Stimulated activated CD8-positive, alpha-beta memory T cell treated with anti-CD3 and anti-CD28 coated beads, Interleukin-4, amount 100 ng/mL, for 1 hour (primary cell): Measurements from ENCODE around the gene HBP1.
"Not testable (repeated sequence)": the region's sequence is repeated elsewhere in the genome, so short reads cannot be mapped to it uniquely, and the experiment has no call there.

Source experiments
- DNase-seq, 2 donors: peaks; one replicate each; pipeline ENCODE4 v3.0.0-alpha.2; 2020; ENCODE audit warnings: low read depth in 2 of 2, low spot score in 1 of 2

The HBP1 gene

DNA sequence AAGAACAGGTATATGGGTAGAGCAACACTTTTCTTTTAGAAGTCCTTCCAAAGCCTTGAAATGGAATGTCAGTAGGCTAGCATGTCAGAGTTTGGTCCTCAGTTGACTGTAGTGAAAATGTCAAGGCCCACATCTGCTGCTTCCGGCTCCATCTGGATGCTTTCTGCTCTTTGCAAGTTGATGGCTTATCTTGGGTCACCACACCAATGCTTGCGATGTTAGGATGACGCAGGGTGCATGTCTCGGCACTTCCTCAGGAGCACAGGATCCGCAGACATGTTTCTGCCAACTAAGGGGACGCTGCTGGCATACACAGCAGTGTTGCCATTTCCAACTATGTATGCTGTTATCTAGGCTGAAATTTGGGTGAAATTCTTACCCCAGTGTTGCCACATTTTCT, 14.0 kb upstream of the HBP1 start:
- DNase-seq = no peak

DNA sequence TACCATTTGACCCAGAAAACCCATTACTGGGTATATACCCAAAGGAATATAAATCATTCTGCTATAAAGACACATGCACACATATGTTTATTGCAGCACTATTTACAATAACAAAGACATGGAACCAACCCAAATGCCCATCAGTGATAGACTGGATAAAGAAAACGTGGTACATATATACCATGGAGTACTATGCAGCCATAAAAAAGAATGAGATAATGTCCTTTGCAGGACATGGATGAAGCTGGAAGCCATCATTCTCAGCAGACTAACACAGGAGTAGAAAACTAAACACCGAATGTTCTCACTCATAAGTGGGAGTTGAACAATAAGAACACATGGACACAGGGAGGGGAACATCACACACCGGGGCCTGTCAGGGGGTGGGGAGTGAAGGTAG, 13.1 kb upstream of the HBP1 start:
- DNase-seq = not testable (repeated sequence)

DNA sequence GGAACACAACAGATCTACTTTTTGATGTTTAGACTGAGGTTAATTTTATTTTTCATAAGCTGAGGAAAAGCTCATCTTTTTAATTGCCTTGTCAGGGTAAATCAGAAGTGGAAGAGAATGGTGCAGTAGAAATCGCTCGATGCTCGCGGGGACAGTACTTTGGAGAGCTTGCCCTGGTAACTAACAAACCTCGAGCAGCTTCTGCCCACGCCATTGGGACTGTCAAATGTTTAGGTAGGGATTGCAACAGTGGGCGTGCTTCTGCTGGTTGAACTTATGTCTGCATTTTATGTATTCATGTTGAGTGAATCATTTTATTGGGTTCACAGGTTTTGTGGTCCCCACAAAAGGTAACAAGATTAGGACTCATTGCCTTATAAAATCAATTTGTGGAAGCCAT, 11.7 kb upstream of the HBP1 start:
- DNase-seq = no peak

DNA sequence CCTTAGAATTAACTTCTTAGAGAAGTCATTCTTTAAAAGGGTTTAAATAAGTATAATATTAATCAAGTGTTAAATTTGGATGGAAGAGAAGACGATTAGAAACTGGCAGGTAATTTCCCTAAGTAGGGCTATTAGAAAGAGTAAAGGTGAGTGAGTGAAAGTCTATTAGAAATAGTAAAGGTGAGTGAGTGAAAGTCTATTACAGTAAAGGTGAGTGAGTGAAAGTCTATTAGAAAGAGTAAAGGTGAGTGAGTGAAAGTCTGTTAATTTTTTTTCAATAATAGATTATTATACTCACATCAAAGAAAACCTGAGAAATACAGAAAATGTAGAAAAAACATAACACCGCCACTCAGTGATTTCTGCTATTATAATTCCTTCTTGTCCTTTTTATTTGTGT, 10.8 kb upstream of the HBP1 start:
- DNase-seq = no peak

DNA sequence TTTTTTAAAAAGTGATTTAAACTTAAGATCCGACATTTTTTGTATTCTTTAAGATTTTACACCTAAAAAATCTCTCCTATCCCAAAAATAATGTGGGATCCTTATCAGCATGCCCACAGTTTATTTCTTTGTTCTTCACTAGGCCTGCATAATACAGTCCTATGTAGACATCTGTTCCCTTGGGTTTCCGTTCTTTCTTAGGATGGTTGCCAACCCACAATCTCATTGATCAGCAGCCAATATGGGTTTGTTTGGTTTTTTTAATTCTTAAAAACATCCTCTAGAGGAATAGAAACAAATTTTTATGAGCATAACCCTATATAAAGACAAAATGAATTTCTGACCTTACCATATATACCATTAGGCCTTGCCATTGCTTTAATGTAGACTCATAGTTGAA, 8.4 kb upstream of the HBP1 start:
- no peak for DNase-seq

DNA sequence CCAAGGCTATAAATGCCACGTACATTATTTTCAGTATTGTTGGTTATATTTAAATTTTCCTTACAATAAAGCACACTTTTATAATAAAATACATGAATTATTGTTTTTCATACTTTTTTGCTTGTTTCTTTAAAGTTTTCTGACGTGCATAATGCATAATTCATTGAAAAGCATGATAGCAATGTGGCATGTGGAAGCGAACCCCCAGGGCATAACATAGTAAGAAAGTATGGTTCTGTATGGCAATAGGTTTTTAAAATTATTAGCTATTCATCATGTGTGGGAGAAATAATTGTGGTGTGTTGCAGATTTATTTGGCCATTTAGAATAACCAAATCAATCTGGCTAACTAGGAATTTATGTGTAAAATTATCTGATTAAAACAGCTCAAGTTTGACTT, 7.4 kb upstream of the HBP1 start:
- DNase-seq = no peak

DNA sequence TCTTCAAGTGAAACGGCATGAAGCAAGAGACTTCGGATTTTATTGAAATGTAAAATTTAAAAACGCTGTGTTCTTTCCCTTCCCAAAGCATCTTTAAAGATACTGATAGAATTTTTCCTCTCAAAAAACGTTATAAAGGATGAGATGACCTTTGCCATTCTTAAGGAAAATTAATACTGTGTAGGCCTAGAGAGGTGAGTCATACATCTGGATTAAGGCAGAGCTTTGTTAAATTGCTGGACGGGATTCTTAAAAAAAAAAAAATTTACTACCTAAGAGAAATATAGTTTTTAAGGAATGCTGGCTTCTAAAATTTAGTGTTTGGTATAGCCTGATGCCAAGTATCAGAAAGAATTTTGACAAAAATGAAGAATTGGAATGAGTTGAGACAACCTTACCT, 6.3 kb upstream of the HBP1 start:
- no peak for DNase-seq

DNA sequence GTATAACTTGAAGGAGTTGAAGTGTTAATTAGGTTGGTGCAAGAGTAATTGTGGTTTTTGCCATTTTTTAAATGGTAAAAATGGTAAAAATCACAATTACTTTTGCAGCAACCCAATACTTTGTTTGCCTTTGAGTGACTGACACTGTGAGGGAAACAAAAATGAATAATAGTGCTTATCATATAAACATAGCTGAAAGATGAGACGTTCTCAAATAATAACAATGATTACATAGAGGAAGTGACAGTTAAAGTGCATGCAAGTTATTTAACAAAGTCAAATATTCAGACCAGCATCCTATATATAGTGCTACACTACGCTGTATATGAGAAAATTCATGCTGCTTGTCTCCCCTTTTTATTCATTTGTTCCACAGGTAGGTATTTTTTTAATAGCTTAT, 4.7 kb upstream of the HBP1 start:
- DNase-seq = no peak

DNA sequence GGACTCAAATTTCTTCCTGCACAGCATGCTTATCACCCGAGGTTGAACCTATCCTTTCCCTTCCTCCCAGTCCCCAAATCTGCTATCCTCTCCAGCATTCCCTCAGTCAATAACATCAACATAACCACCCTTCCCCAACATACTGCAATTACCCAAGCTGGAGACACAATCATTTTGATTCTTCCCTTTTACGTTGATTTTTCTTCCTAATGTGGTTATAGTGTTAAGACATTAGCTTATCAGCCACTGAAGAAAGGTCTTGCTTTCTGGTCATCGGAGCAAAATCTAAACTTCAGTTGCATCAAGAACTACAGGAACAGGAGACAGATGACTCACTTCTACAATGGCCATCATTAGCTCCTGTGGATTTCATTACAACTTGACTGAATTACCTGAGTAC, 3.5 kb upstream of the HBP1 start:
- no peak for DNase-seq

DNA sequence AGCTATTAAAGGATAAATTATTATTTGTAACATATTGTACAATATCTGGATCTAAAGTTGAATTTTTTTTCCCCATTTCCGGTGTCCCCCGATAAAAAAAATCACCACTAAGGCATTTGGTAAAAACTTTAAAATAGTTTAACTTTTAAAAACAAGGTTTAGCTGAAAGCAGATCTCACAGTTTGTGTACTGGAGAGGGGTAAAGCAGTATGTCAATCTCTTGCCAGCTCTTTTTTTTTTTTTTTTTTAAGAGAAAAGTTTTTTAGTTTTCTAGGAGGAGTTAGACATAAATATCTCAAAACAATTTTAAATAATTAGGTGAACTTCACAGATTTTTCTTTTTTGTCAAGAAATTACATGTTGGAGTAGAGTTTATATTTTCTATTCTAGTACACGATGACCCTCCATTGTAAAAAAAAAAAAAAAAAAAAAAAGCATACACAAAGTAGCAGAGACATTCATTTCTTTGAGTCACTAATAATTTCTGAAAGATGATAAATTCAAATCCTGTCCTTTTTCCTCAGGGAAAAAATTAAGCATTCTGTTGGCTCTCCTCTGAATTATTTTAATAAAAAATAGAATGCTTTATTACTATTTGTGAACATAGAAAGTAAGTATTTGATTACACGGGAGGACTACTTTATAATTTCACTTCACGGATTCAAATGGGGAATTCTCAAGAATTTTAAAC, 1.9 kb upstream of the HBP1 start:
- no peak for DNase-seq

DNA sequence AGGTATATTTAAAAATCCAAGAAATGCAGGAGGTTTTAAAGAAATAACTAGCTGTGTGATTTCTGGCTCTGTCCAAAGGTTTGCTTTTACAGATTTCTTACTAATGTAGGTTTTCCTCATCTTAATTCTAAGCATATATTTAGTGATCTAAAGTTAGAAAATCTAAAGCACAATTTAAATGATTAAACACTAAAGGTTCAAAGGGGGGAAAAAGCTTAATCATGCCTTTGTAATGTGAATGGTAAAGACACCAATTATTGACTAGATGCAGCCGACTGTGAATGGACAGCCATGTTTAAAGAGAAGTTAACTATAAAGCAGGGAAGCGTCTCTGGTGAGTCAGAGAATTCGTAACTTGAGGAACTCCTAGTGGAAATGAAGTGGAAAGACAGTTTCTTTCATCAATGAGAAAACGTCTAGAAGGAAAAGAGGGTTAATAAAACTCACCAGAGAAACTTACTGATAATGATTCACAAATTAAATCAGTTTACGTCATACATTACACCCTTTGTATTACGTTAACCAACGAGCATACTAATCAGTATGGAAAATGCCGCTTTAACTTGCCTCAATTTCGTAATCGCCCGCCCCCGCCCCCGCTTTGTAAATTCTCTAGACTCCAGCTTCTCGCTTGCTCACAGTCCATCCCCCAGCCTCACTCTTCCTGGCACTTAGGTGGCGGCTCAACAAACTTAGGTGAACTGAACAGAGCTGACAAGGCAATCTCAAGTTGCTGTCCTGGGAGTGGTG, 1.1 kb upstream of the HBP1 start:
- no peak for DNase-seq

DNA sequence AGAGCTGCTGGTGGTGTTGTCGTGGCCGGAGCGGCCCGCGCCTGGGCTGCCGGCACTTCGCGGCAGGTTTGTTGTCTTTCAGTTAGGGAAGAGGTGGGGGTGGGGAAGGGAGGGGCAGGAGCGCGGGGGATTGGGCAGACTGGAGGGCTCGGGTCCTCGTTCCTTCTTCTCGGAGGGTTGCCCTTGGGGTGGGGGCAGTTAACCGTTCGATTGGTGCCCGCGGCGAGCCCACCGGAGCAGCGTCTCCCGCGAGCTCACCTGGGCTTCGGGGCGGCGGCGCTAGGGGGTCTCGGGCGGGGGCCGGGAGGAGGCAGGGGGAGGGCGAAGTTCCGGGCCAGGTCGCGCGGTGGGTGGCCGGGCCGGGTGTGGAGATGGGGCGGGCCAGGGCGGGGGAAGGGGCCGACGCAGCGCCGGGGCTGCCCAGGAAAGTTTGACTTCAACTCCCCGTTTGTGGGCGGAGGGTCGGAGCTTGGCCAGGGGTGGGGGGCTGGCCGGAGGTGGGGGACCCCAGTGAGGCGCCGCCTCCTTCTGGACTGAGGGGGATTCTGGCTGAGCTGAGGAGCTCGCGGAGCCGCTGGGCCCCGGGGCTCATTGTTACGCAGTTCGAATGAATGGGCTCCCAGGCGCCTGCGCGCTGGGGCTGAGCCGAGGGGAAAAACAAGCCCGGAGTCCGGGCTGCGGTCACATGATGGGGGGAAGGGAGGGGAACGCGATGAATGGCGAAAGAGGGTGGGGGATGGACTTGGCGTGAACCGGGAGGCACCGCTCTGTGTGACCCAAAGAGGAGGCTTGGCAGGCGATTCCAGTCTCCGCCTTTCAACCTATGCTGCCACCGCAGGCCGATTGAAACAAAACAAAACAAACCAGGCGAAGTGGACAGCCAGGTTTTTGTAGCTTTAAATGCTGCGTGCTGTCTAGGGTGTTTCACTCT, 582 bp downstream of the HBP1 start:
- DNase-seq = peak; percentile 54 to 70

DNA sequence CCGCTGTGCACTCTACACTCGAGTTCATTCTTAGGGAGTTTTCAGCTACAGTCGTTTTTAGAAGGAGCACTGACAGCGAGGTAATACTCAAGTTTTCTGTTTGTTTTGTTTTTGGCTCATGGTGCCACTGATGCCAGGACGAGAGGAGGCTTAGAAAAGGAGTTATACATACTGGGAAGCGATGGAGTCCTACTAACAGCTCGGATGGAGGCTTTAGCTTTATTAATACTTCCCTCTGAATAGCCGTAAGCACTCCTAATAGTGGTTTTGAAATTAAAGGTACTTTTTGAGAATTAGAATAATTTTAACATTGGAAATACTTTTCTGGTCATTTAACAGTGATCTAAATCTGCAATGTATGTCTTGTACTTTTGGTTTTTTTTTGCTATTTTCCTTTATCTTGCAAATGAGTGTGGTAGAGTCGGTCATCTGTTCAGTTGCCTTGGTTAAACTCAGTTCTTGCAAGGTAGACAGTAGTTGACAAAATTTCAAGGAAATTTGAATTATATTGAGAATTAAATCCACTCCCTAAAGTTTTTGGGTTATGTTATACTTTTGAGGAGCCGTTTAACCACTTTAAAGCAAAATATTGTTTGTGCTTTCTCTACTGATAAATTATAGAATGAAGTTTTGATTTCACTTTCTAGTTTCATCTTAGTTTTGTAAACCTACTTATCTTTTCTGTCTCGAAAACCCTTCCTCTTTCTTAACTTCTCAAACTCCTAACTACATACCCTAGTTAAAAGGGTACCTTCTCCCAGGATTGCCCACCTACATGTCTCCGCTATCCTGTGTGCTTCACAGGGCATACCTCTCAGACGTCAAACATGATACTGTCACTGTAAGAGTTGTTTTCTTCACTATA, 1.5 kb downstream of the HBP1 start:
- DNase-seq = no peak

DNA sequence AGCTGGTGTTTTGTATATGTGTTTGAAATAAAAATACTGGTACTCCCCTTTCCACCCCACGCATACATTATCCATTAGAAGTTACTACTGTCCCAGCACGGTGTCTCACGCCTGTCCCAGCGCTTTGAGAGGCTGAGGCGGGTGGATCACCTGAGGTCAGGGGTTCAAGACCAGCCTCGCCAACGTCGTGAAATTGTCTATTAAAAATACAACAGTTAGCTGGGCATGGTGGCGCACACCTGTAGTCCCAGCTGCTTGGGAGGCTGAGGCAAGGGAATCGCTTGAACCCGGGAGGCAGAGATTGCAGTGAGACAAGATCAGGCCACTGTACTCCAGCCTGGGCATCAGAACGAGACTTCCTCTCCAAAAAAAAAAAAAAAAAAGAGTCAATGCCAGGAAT, 2.7 kb downstream of the HBP1 start:
- no peak for DNase-seq

DNA sequence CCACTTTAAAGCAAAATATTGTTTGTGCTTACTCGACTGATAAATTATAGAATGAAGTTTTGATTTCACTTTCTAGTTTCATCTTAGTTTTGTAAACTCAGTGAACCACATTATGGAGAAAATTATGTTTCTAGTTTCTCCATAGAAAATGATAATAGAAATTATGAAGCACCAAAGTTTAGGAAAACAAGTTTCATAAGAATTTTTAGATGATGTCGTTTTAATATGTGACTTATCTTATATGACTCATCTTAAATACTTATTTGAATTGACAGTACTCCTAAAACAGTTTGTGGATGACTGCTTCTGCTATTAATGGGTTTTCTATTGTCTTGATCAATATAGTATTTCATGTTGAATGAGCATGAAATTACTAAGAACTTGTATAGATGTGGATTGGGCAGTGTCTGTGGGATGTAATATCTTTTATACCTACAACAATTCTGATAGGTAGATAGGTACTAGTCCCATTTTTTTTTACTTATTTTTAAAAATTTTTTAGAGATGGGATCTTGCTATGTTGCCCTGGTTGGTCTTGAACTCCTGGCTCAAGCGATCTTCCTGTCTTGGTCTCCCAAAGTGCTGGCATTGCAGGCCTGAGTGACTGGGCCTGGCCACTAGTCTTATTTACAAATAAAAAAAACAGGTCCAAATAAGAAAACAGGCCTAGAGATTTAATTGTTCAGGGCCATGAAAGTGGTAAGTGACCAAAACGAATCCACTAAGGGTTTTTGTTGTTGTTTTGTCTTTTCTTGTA, 3.7 kb downstream of the HBP1 start:
- DNase-seq = no peak

DNA sequence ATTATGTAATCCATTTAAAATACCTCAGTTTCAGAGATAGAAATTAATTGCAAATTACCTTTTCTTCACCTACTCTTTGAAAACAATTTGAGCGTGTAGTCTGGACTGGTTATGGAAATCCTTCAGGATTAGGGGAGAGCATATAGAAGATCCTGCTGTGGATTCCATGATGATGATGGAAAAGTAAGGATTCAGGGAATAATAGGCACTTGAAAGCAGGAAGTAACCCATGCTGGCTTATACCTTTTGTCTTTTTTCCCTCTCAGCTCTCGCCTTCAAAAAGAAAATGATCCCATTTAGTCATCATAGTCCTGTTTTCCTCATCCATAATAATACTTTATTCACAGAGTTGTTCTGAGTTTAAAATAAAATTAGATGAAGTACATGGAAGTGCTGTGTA, 4.4 kb downstream of the HBP1 start:
- no peak for DNase-seq

DNA sequence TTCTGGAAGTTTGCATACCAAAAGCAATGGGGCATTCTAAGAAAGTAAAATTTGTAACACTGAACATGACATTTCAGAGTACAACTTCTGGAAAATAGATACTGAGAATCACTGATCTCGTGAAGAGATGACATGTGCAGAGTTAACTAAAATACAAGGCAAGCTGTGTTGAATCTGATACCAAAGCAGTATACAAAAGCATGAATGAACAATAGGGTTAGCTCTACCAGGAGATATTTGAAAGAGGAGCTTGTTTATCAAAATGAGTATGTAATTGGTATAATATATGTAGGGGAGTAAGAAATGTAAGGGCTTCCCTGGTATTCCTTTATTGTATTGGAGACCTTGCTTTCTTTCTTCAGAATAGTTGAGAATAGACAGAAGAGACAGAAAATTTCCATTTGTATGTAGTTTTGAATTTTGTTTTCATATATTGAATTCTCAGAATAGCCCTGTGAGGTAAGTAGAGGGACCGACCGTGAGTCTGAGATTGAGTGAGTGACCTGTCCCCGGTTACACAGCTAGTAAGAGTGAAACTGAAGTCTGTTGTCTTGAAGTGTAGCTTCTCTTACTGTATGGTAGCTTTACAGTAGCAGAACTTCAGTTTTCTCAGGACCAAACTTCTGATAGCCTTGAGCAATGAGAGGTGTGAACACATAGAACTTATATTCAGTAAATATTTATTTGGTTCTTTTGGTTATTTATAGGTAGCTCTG, 5.0 kb downstream of the HBP1 start:
- DNase-seq = no peak

DNA sequence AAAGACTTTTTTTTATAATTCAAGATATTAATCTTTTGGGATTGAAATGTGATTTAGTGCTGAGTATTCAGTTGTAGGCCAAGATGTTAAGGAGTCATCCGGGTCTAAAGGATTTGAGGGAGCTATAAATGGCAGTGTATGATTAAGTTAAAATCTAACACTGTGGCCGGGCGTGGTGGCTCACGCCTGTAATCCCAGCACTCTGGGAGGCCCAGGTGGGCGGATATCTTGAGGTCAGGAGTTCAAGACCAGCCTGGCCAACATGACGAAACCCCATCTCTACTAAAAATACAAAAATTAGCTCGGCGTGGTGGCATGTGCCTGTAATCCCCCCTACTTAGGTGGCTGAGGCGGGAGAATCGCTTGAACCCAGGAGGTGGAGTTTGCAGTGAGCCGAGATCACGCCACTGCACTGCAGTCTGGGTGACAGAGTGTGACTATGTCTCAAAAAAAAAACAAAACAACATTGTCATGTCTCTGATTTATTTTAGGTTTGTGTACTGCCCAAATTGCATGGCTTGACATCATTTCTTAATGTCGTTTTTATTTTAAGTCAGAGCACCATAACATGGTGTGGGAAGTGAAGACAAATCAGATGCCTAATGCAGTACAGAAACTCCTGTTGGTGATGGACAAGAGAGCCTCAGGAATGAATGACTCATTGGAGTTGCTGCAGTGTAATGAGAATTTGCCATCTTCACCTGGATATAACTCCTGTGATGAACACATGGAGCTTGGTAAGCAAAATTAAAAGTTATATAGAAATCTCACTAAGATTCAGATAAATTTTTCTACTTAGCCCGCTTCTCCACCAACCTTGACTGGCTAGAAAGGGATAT, 10.7 kb downstream of the HBP1 start:
- DNase-seq = no peak

DNA sequence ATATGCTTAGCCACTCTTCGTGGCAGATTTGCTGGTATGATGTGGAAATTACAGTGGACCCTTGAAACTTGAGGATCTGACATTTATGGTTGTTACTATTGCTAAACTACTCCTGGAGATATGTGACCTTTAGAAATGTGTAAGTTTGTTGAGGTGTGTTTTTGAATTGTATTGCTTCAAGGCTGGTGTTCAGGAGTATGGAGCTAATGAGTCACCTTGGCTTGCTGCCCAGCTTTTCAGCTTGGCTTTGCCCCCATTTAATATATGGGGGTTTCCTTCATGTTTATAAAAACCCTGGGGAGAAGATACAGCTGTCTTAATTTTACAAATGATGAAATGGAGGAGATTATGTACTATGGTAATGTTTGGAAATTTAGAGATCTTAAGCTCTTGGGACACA, 11.6 kb downstream of the HBP1 start:
- DNase-seq = peak; percentile 37 to 45
